Endodermal cell (in vitro differentiated cells): ENCODE results near the gene PLA2G2E. TPM values are rescaled to one million over a fixed set of nuclear protein-coding genes. Genes with fewer than 3 reads are reported as not detected.

ENCODE experiments used
- DNase-seq: peaks from one replicate; pipeline ENCODE4 v3.0.0-alpha.2; 2017
- H3K27ac ChIP-seq: 2 replicates; pipeline ENCODE4 v1.5.1; 2013; ENCODE audit warnings: mild to moderate bottlenecking, low read depth, low read length, moderate library complexity
- H3K27me3 ChIP-seq: 2 replicates; pipeline ENCODE4 v1.6.1; 2013; ENCODE audit warnings: mild to moderate bottlenecking, low read length, moderate library complexity; ENCODE audit not compliant: insufficient read depth, control insufficient read depth, poor library complexity, severe bottlenecking
- H3K36me3 ChIP-seq: 2 replicates; pipeline ENCODE4 v1.7.0; 2013; ENCODE audit warnings: mild to moderate bottlenecking, low read length, moderate library complexity; ENCODE audit not compliant: control insufficient read depth, insufficient read depth
- H3K4me1 ChIP-seq: one replicate; pipeline ENCODE4 v1.7.0; 2013; ENCODE audit warnings: low read length; ENCODE audit not compliant: control insufficient read depth, insufficient read depth
- H3K4me3 ChIP-seq: 2 replicates; pipeline ENCODE4 v1.5.1; 2013; ENCODE audit warnings: mild to moderate bottlenecking, low read length, moderate library complexity
- H3K9ac ChIP-seq: 2 replicates; pipeline ENCODE4 v1.6.1; 2013; ENCODE audit warnings: mild to moderate bottlenecking, low read length, moderate library complexity; ENCODE audit not compliant: poor library complexity, severe bottlenecking; ENCODE audit errors: extremely low read depth
- H3K9me3 ChIP-seq: 2 replicates; pipeline ENCODE4 v1.6.1; 2013; ENCODE audit warnings: mild to moderate bottlenecking, low read length, moderate library complexity; ENCODE audit not compliant: control insufficient read depth
- H3K27ac Mint-ChIP-seq: 2 replicates; pipeline ENCODE4 v1.8.0; 2020; ENCODE audit warnings: mixed read lengths
- H3K27me3 Mint-ChIP-seq: 2 replicates; pipeline ENCODE4 v1.8.0; 2021; ENCODE audit warnings: mild to moderate bottlenecking, mixed read lengths; ENCODE audit not compliant: insufficient read depth
- H3K36me3 Mint-ChIP-seq: 2 replicates; pipeline ENCODE4 v1.8.0; 2020; ENCODE audit warnings: low read depth, mixed read lengths
- H3K4me1 Mint-ChIP-seq: 2 replicates; pipeline ENCODE4 v1.8.0; 2020; ENCODE audit warnings: mixed read lengths
- H3K4me3 Mint-ChIP-seq: 2 replicates; pipeline ENCODE4 v1.8.0; 2020; ENCODE audit warnings: mild to moderate bottlenecking, moderate library complexity, mixed read lengths
- H3K9me3 Mint-ChIP-seq: 2 replicates; pipeline ENCODE4 v1.8.0; 2020; ENCODE audit warnings: mild to moderate bottlenecking, mixed read lengths
- CTCF ChIP-seq: fragments of 200-600 bp; sonication (generic); conservative IDR thresholded peaks from 2 replicates; pipeline ENCODE4 v1.5.0; 2021; ENCODE audit warnings: antibody characterized with exemption, mild to moderate bottlenecking
- WGBS, 2 experiments: methylation state at CpG; one replicate each; pipeline versions ENCODE4 v1.1.5 to v1.1.7; 2013; ENCODE audit warnings: missing lambda C conversion rate in 2 of 2, mixed read lengths in 1 of 2; ENCODE audit not compliant: insufficient coverage in 1 of 2, insufficient read length in 1 of 2; 5-methylcytosine and 5-hydroxymethylcytosine counted together
- total RNA-seq, 2 donors: library from RNA; stranded (reverse); fragmentation: NEBNext Ultra II Directional in 1 of 2; extraction: Animal tissue kit (Norgen Biotek cat#: 25700) in 1 of 2; gene quantifications; 2 replicates in 1 of 2; 3 replicates in 1 of 2; pipeline ENCODE4 v1.2.1, GENCODE V29; 2021

PLA2G2E gene
- total RNA-seq, 2 donors from 2014 or later: not detected

GRCh38 chr1:19892129-19892528, 31.3 kb downstream of the PLA2G2E start:
- H3K36me3 ChIP-seq: peaks cover 62% of the 10 kb centered on the region
- Mint-ChIP-seq H3K9me3 (no peaks in the 10 kb centered on the region), H3K36me3 (peaks cover 43% of the 10 kb centered on the region), H3K27ac (no peak overlapping the region), H3K4me1 (peaks cover 24% of the 10 kb centered on the region), H3K27me3 (no peaks in the 10 kb centered on the region), H3K4me3 (no peak overlapping the region)
- WGBS, 2 experiments: 86 to 100% methylated on average over 1 to 3 of the region's 3 CpGs
- no peak overlapping the region for H3K27ac ChIP-seq
- no peaks in the 10 kb centered on the region for H3K27me3 ChIP-seq
- H3K9ac ChIP-seq: no peak overlapping the region
- TF ChIP-seq CTCF: no peak
- peaks cover 10% of the 10 kb centered on the region for H3K4me1 ChIP-seq
- H3K4me3 ChIP-seq: no peak overlapping the region
- no peaks in the 10 kb centered on the region for H3K9me3 ChIP-seq
- no peak for DNase-seq

- H3K27ac Mint-ChIP-seq: no peak overlapping the region
- H3K27me3 ChIP-seq: no peaks in the 10 kb centered on the region
- peaks cover 40% of the 10 kb centered on the region for H3K36me3 ChIP-seq
- H3K27me3 Mint-ChIP-seq: no peaks in the 10 kb centered on the region
- H3K4me1 Mint-ChIP-seq: peaks cover 24% of the 10 kb centered on the region
- no peak overlapping the region for H3K4me3 ChIP-seq
- peaks cover 10% of the 10 kb centered on the region for H3K4me1 ChIP-seq
- peaks cover 34% of the 10 kb centered on the region for H3K36me3 Mint-ChIP-seq
- no peak overlapping the region for H3K4me3 Mint-ChIP-seq
- no peak overlapping the region for H3K27ac ChIP-seq
- no peaks in the 10 kb centered on the region for H3K9me3 Mint-ChIP-seq
- H3K9ac ChIP-seq: no peak overlapping the region
- no peak for DNase-seq
- no peak for TF ChIP-seq CTCF
- no peaks in the 10 kb centered on the region for H3K9me3 ChIP-seq
Measured at GRCh38 chr1:19889656-19890055, 33.8 kb downstream of the PLA2G2E start.

- 89% methylated on average over 1 of the region's 1 CpG; no CpG with 5 or more reads in 1 of the 2 experiments for WGBS, 2 experiments
- H3K4me1 ChIP-seq: peaks cover 10% of the 10 kb centered on the region
- H3K4me3 ChIP-seq: no peak overlapping the region
- peaks cover 25% of the 10 kb centered on the region for H3K36me3 ChIP-seq
- H3K27me3 Mint-ChIP-seq: no peaks in the 10 kb centered on the region
- no peak overlapping the region for H3K9ac ChIP-seq
- no peaks in the 10 kb centered on the region for H3K9me3 ChIP-seq
- DNase-seq: no peak
- H3K4me1 Mint-ChIP-seq: peaks cover 35% of the 10 kb centered on the region
- no peak overlapping the region for H3K27ac Mint-ChIP-seq
- peaks cover 24% of the 10 kb centered on the region for H3K36me3 Mint-ChIP-seq
- H3K9me3 Mint-ChIP-seq: no peaks in the 10 kb centered on the region
- no peak overlapping the region for H3K27ac ChIP-seq
- no peak overlapping the region for H3K4me3 Mint-ChIP-seq
- TF ChIP-seq CTCF: no peak
- H3K27me3 ChIP-seq: no peaks in the 10 kb centered on the region
Measured at GRCh38 chr1:19888112-19888511, 35.3 kb downstream of the PLA2G2E start.
